DMS153 (cell line): ENCODE data around the gene C16orf89.
"Not testable (repeated sequence)": the region's sequence is repeated elsewhere in the genome, so short reads cannot be mapped to it uniquely, and the experiment has no call there.

Experiments
- DNase-seq: peaks from one replicate; lab custom pipeline; 2025; lab: John Stamatoyannopoulos, UW

Gene C16orf89

DNA sequence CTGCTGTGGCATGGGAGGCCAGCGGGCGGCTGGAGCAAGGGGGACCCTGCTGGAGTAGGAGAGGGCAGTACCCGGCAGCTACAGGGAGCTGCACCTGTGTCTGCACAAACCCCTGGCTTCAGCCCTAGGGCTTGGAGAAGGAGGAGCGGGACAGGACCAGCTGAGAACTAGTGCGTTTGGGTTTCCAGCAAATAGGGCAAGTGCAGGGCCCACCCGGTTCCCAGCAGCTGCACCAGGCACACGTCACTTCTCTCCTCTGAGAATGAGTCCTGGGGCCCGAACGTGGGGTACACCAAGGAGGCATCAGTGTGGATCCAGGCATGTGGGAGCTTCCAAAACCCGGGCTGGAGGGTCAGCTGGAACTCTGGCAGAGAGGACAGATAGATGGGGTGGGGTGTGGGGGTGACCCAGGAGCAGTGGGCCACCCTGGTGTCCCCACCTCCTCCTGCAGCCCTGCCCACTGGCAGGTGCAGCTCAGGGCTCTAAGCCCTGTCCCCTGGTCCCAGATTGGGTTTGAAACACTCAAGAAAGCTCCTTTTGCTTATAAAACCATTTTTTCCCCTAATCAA, 5.6 kb downstream of the C16orf89 start:
- DNase-seq = no peak

DNA sequence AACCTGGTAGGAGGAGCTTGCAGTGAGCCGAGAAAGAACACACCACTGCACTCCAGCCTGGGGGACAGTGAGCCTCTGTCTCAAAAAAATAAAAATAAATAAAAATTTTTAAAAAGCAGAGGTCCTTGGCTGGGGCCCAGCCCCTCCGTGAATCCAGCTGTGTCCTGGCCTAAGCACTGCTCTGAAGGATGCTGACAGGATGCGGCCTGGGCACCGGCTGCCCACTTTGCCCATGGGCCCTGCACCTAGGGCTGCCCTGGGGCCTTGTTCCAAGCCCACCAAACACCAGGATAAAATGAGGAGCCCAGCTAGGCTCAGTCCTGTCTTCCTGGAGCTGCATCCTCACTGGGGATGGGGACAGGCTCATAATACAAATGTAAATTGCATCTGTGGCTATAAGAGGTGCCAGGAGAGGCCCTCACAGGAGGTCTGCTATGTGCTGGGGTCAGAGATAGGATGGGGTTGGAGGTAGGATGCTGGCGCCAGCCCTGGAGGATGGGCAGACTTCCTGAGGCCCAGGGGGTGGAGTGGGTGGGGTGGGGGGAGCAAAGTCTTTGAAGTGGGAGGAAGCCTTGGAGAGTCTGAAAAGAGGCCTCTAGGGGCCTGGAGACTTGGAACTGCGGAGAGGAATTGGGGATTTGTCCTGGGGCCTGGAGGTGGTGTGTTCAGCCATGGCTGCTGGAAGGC, 6.2 kb downstream of the C16orf89 start:
- DNase-seq = no peak

DNA sequence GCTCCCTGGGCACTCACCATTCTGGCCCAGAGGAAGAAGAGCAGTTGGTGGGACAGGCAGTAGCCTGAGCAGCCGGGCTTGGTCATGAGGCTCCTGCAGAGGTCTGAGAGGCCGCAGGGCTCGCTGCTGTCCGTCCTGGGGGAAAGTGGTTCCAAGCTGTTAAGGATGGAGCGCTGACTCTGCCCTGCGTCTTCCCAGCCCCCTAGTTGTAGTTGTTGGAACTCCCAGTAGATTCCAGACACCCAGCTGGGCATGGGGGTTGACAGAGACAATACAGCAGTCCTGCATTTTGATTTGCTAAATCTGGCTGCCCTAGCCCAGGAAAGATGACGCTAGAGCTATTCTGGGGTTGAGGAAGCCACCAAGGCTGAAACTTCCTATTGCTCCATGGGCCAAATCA, 7.3 kb downstream of the C16orf89 start:
- DNase-seq = no peak

DNA sequence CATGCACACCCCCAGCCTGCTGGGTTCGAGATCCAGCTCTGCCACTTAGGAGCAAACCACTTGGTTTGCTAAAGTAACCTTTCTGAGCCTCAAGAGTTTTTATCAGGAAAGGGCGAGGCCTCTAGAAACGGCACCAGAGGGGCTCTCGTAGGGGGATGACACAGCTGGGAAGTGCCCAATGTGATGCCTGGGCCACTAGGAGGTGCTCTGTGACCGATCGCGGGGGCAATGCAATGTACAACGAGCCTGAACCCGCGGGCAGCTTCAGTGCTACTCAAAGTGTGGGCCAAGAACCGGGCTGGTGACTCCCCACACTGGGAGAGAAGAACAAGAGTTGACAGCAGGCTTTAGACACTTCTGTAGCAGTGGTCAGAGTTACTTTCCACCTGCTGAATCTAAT, 9.4 kb downstream of the C16orf89 start:
- no peak for DNase-seq

DNA sequence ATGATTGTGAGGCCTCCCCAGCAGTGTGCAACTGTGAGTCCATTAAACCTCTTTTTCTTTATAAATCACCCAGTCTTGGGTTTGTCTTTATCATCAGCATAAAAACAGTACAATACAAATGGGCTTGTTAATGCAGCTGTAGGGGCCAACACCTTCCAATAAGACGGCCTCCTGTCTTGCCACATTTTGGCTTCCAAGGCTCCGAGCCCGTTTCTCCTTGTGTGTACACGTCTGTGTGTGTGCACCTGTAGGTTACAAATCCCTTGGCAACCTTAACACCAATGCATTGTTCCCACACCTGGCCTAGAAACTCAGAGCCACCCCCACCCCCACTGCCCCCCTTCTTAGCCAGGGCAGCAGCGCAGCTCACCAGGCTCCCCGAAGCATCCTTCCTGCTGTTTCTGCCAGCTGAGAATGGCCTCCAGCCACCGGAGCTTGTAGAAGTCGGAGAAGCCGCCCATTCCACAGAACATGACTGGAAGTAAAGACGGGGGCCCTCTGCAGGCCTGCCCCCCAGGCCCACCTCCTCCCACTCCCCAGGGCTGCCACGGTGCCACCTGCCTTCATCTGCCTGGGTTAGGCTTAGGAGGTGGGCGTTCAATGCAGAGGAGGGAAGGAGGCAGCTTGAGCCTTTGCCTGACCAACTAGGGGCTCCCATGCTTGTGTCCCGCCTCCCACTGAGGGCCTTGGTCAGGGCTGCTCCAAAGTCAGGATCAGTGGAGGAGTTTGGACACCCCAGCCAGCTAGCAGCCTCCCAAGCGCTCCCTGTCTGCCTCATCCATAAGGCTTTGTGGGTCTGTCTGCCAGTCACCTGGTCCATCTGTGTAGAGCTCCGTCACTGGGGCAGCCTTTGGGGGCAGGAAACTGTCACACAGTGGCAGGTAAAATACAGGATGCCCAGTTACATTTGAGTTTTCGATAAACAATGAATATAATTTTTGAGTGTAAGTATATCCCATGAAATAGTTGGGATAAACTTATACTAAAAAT, 10.6 kb downstream of the C16orf89 start:
- DNase-seq = no peak

DNA sequence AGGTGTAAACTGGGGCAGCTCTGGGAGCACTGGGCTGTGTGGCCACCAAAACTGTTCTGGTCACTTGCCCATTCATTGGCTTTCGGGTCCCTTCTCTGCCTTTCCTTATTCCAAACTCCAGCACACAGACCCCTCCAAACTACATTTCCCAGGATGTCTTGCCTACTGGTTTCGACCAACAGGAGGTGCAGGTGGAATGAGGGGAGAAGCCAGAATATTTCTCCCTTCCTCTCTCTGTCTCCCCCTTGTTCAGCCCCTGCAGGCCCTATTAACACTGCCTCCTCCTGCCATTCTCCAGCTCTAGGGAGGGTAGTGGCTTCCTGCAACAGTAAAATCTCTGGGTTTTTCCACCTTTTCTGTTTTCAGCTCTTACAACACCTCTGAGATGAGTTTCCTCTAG, 18.8 kb downstream of the C16orf89 start:
- no peak for DNase-seq

DNA sequence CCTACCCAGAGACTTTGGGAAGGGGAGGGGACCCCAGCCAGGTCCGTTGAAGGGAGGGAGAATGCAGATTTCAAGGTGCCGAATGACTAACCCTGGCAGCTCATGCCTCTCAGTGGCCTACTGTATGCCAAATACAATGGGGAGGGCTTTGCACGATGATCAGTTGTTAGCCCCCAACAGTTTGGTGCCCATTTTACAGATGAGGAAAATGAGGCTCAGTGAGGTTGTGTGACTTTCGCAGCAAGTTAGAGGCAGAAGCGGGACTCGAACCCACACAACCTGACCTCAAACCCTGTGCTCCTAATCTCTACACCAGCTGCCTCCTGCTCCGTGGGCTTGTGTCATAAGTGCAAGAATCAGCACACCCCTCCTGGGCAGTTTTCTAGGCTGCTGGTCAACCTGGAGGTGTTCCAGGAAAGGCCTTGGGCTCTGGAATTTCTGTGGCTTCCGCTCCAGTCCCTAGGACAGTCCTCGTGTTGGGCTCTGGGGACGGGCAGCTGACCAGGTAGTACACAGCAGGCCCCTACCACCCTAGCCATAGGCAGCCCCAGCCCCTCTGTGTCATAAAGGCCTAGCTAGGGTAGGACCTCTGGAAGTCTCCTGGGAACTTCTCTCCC, 20.1 kb downstream of the C16orf89 start:
- DNase-seq = no peak

DNA sequence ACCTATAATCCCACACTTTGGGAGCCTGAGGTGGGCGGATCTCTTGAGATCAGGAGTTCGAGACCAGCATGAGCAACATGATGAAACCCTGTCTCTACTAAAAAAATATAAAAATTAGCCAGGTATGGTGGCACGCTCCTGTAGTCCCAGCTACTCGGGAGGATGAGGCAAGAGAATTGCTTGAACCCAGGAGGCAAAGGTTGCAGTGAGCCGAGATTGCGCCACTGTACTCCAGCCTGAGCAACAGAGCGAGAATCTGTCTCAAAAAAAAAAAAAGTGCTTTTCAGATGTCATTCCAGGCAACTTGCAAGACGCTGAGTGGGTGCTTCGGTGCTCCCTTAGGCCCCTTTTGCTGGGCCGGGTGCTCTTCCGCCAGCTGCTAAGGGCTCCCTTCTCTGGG, 21.2 kb downstream of the C16orf89 start:
- DNase-seq = not testable (repeated sequence)

DNA sequence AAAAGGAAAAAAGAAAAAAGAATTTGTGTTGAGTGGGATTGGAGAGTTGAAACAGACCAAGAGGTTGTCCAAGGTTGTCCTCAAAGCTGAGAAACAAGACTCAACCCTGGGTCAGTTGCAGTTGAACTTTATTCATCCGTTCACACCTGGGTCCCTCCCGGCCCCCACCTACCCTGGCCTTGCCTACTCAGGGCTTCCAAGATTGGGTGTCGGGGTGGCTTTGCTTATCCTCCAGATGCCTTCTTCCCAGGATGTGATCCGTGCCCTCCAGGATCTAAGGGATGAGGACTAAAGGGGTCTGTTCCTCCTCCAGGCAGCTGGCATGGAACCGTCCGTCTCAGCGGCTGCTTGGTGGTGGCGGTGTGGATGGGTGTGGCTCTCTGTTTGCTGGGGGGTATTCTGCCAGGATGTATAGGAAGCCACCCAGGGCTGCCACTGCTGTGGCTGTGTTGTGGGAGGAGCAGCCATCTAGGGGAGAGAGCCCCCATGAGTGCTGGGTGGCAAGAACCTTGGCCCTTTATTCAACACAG, 21.7 kb downstream of the C16orf89 start:
- DNase-seq = no peak

DNA sequence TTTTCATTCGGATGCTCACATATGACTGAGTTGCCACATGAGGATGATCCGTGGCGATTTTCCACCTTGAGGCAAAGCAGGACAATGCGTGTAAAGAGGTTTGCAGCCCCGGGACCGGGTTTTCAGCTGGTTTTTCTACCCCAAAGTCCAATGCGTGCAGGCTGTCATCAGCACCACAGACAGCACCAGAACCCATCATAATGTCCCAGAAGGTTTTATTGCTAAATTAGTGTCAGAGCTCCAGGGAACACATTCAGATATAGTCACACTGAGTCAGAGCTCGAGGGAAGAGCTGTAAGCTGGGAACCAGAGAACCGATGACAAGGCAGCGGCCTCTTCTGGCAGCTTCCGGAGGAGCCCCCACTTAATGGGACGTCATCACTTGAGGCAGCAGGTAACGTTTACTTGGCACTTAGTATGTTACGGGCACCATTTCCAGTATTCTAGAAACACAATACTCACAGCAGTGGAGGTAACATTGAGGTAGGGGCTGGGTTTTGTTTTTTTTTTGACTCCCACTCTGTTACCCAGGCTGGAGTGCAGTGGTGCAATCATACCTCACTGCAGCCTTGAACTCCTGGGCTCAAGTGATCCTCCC, 23.1 kb downstream of the C16orf89 start:
- DNase-seq = peak; percentile 27

DNA sequence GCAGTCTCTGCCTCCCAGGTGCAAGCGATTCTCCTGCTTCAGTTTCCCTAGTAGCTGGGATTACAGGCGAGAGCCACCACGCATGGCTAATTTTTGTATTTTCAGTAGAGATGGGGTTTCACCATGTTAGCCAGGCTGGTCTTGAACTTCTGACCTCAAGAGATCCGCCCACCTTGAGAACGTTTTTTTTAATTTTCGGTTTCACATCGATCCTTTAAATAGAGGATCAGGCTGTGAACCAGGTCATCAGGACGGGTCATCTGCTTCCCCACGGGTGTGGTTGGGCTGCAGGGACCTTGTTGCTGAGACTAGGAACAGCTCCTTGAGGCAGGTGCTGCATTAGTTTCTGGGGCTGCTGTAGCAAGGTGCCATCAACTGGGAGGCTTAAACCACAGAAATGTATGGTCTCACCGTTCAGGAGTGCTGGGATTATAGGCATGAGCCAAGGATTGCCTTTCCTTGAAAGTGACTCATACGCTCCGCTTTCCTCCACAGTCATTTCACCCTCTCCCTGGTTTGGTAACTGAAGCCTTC, 24.1 kb downstream of the C16orf89 start:
- DNase-seq = no peak

DNA sequence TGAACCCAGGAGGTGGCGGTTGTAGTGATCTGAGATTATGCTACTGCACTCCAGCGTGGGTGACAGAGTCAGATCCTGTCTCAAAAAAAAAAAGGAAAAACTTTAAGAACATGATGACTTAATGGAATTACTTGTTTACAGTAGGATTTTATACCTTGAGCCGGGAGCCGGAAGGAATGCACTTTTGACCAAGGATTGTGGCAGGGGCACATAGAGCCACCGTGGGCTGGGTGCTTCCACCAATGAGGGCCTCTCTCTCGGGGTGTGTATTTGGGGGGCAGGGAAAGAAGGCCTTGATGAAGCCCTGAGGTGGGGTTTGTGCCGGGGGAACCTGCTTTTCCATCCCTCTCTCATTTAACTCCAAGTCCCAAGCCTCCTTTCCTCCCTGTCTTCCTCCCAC, 25.3 kb downstream of the C16orf89 start:
- DNase-seq = no peak

DNA sequence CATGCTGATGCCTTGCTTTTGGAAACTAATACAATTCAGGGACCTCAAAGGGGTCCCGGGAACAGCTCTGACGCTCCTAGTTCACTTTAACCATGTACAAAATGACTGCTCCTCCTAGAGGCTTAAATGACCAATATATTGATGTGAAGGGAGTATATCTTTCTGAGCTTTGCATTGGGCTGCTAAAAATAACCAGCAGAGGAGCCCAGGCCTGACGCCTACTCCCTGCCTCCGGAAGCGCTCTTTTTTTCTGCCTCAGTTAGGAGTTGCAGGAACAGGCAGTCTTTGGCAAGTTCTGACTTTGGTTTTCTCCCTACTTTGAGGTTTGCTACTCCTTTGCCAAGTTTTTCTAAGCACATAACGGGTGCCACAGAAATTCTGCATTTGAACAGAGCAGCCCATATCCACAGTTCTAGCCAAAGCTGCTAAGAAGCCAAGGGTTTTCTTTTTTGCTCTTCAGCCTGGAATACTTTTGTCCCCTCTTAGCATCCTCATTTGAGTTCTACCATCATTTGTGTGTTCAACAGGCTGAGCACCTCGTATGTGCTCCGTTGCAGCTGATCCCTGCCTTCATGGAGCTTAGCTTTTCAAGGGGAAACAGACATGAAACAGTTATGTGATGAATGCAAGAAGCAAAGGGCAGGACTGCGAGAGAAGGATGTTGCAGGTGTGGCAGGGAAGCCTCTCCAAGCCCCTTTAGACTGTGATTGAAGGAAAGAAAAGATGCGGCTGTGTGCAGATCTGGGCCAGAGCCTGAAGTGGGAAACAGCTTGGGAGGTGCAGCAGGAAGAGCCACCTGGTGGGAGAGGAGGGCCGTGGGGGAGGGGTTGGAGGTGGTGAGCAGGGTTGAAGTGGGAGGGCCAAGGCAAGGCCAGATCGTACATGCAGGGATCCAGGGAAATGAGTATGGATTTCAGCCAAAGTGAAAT, 29.3 kb downstream of the C16orf89 start:
- no peak for DNase-seq

DNA sequence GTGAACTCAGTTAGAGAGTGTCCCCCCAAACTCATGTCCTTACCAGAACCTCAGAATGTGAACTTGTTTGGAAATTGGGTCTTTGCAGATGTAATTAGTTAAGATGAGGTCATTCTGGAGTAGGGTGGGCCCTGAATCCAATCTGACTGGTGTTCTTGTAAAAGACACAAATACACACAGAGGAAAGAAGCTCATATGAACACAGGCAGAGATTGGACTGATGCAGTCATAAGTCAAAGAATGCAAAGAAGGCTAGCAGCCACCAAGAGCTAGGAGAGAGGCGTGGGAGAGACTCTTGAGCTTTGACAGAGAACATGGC, 29.9 kb downstream of the C16orf89 start:
- no peak for DNase-seq

DNA sequence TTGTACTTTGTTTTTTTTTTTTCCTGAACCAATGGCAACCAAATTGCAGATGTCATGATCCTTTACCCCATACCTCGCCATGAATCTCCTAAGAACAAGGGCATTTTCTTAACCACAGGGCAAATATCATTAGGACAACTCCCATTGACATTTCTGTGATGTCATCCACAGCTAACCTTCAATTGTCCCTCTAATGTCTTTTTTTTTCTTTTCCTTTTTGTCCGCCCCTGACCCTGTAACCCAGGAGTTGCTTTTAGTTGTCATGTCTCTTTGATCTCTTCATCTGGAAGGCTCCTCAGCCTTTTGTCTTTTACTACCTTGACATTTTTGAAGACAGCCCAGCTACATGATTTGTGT, 31.6 kb downstream of the C16orf89 start:
- DNase-seq = no peak

DNA sequence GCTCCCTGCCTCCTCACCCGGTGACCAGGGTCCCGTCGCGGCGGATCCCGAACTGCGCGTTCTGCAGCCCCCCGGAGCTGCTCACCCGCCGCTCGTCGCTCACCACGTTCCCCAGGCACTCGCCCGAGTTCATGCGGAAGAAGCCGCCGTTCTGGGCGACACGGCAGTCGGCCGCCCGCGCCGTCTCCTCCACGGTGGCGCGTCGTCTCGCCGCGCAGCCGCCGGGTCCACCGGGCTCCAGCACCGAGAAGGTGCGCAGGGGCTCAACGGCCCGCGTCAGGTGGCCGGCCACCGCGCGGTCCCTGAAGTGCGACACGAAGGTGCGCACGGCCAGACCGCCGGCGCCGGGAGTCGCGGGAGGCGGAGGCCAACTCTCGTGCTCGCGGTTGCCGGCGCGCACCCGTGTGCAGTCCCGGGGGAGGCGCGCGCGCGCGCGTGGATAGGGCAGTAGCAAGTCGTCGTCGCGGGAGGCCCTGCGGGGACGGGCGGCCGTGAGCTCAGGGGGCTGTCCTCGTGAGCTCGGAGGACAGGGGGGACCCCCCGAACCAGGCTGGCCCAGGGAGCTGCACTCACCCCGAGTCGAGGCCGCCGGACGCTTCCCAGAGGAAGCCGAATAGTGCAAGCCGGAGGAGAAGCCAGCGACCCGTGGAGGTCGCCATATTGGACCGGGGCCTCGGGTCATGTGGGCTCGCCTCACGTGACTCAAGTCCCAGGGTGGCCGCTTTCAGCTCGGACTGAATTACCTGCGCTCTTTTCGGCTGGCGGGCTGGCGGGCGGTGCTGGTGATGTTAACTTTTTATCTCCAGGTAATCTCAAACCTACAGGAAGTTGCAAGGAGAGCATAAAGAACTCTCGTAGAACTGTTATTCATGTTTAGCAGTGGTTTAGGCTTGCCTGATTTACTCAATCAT, 32.2 kb downstream of the C16orf89 start, which contains the start of gene NAGPA:
TSS of gene NAGPA (minus strand) at position 680 of the 911 bp plus-strand sequence. CDS start at position 659, 21 bp downstream.
- peak; percentile 45 for DNase-seq

DNA sequence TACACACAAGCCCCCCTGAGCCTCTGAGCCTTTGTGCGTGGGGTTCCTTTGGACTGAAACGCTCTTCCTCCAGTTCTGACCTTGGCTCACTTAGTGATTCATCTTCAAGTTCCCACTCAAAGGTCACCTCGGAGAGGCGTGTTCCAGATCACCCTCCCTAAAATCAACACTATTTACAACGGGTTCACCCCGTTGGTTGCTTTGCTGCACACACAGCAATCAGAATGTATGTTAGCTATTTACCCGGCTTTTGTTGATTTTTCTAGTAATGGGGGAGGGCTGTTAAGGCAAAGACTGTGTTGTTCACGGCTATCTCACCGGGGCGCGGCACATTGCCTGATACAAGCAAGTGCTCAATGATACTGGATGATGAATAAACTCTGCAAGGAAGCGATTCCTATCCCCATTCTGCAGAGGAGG, 33.0 kb downstream of the C16orf89 start:
- DNase-seq = no peak

DNA sequence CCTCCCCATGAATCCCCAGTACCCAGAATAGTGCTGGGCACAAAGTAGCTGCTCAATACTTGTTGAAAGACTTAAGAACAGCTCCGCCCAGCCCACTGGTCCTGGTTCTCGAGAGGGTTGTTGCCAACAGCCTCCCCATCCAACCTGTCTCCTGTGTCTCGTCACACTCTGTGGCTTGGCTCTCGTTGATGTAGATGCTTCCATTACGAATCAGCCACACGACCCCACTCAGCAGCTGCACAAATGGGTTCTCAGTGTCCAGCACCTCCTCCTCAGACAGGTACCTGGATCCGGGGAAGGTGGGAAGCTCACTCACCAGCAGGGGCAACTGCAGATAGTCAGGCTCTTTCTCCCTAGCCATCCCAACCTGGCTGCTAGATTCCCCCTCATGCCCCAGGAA, 34.2 kb downstream of the C16orf89 start:
- no peak for DNase-seq

DNA sequence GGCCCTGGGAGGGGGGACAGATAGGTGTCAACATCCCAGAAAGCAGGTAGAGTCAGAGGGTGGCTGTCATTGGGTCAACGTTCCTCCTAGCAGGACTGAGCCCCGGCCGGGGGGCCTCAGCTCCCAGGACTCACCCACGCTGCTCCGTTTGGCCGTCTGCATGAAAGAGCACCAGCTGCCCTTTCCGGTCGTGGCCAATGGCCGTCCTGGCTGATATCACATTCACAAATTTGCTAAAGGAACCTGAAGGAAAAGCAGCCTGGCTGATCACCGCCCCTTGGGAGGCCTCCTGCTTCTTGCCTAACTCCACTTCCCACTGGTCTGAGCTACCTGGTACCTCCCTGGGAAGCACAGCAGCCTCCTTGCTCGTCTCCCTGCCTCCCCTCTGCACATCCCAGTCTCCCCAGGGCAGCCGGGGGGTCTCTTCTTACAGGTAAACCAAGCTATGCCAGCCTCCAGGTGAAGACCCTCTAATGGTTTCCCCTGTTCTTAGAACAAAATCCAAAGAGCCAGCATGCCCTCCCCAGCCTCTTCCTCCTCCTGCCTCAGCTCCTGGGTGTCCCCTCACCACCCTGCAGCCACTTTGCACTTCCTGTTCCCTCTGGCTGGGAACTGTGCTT, 35.4 kb downstream of the C16orf89 start:
- DNase-seq = no peak
